OCI-LY1 (cell line): ENCODE data around the gene FIZ1.

Experiments used
- CTCF ChIP-seq: fragments of 200-600 bp; sonication (generic), shearing (Covaris generic); IDR thresholded peaks from 2 replicates; pipeline ENCODE4 v1.5.1; 2017; ENCODE audit warnings: mild to moderate bottlenecking, antibody characterized with exemption, low read length, moderate library complexity, mixed read lengths
- EZH2 ChIP-seq: fragments of 200-600 bp; sonication (generic), shearing (Covaris generic); IDR thresholded peaks from 2 replicates; pipeline ENCODE4 v1.8.0; 2017; ENCODE audit warnings: borderline replicate concordance, mixed run types, mild to moderate bottlenecking, antibody characterized with exemption, low read length, moderate library complexity, mixed read lengths

- TF ChIP-seq CTCF, result no peak
- no peak for TF ChIP-seq EZH2
Measured at GRCh38 chr19:55646889-55647731, 47.8 kb upstream of the FIZ1 start.
